K562 (cell line): ENCODE measurements around the gene LLPH. TPM values are rescaled to one million over a fixed set of nuclear protein-coding genes. Genes with fewer than 3 reads are reported as not detected.

Source experiments
- ATAC-seq: fragments of 200-7000 bp; cut with Tn5 transposase; 3 replicates; pipeline ENCODE4 v1.9.1; 2020; ENCODE audit warnings: moderate library complexity
- BruUV-seq: library from RNA; stranded (reverse); fragments of 400-500 nt; replicated peaks from 2 replicates; lab custom pipeline; 2021; lab: Mats Ljungman, UMichigan
- CTCF ChIA-PET: fragments of 300-600 bp; formaldehyde crosslinking; extraction: SDS; loops from one replicate; lab custom pipeline; 2021; ENCODE audit warnings: low intra/inter-chr PET ratio; lab: Yijun Ruan, JAX
- POLR2A ChIA-PET: fragments of 300-600, 350-650 bp; sonication (Branson Sonifier 250); formaldehyde crosslinking; extraction: SDS; loops from one replicate; lab custom pipeline; 2021; ENCODE audit warnings: antibody characterized with exemption, inconsistent platforms; lab: Yijun Ruan, JAX
- DNase-seq, 4 experiments: peaks; one replicate each; pipeline versions ENCODE4 v3.0.0 to v3.0.0-alpha.2; 2011 to 2018; ENCODE audit warnings: low spot score in 3 of 4, mixed read lengths in 3 of 4; ENCODE audit errors: extremely low read depth in 1 of 4
- FAIRE-seq: peaks from 2 replicates; lab custom pipeline; 2011; peaks lifted over from hg19 to GRCh38; lab: Jason Lieb, UNC
- H2AFZ ChIP-seq: 2 replicates; pipeline ENCODE4 v1.6.0; 2011; ENCODE audit warnings: low read depth, low read length, control low read depth, inconsistent platforms
- H3K27ac ChIP-seq: fragments of 200-600 bp; 3 replicates; pipeline ENCODE4 v1.8.0; 2011; ENCODE audit warnings: low read depth, mild to moderate bottlenecking, control low read depth, inconsistent platforms, low read length, moderate library complexity, mixed read lengths; ENCODE audit errors: extremely low read depth
- H3K27me3 ChIP-seq, 2 experiments: fragments of 300-600 bp in 1 of 2; 2 replicates in 1 of 2; 3 replicates in 1 of 2; pipeline versions ENCODE4 v1.6.0 to v1.8.0; 2011; ENCODE audit warnings: inconsistent platforms in 2 of 2, low read length in 2 of 2, mild to moderate bottlenecking in 1 of 2, mixed read lengths in 1 of 2, moderate library complexity in 1 of 2; ENCODE audit not compliant: control insufficient read depth in 2 of 2, insufficient read depth in 2 of 2
- H3K36me3 ChIP-seq: fragments of 300-600 bp; 3 replicates; pipeline ENCODE4 v1.8.0; 2011; ENCODE audit warnings: mild to moderate bottlenecking, low read length, inconsistent platforms; ENCODE audit not compliant: control insufficient read depth, insufficient read depth
- H3K4me1 ChIP-seq, 2 experiments: fragments of 200-600 bp in 1 of 2; replicated peaks in 1 of 2; 2 replicates in 1 of 2; 3 replicates in 1 of 2; pipeline versions ENCODE4 v1.5.1 to v1.8.0; 2011; ENCODE audit warnings: inconsistent platforms in 2 of 2, low read length in 2 of 2, mild to moderate bottlenecking in 1 of 2, mixed read lengths in 1 of 2, moderate library complexity in 1 of 2; ENCODE audit not compliant: control insufficient read depth in 2 of 2, insufficient read depth in 2 of 2
- H3K4me2 ChIP-seq: 2 replicates; pipeline ENCODE4 v1.6.1; 2011; ENCODE audit warnings: low read length, control low read depth, inconsistent platforms, mixed read lengths; ENCODE audit not compliant: insufficient read depth
- H3K4me3 ChIP-seq: fragments of 200-600 bp; sonication (generic), shearing (Covaris generic); 2 replicates; pipeline ENCODE4 v1.5.1; 2016; ENCODE audit warnings: control low read depth, inconsistent platforms
- H3K79me2 ChIP-seq: fragments of 200-600 bp; 3 replicates; pipeline ENCODE4 v1.8.0; 2011; ENCODE audit warnings: low read length, inconsistent platforms; ENCODE audit not compliant: control insufficient read depth, insufficient read depth
- H3K9ac ChIP-seq, 2 experiments: 2 replicates each; pipeline versions ENCODE4 v1.6.0 to v1.6.1; 2011; ENCODE audit warnings: low read depth in 2 of 2, low read length in 2 of 2, control low read depth in 1 of 2, inconsistent platforms in 1 of 2, mild to moderate bottlenecking in 1 of 2, mixed read lengths in 1 of 2; ENCODE audit not compliant: insufficient read depth in 1 of 2
- H3K9me1 ChIP-seq: one replicate; pipeline ENCODE4 v1.6.0; 2011; ENCODE audit warnings: inconsistent platforms, mild to moderate bottlenecking, low read length, moderate library complexity; ENCODE audit not compliant: control insufficient read depth, insufficient read depth
- H3K9me3 ChIP-seq: replicated peaks from 2 replicates; pipeline ENCODE4 v1.5.1; 2011; ENCODE audit warnings: low read depth, low read length, inconsistent platforms; ENCODE audit not compliant: control insufficient read depth, insufficient read depth
- H4K20me1 ChIP-seq: replicated peaks from 2 replicates; pipeline ENCODE4 v1.6.1; 2011; ENCODE audit warnings: low read length, inconsistent platforms, mixed read lengths; ENCODE audit not compliant: control insufficient read depth, insufficient read depth
- CEBPG ChIP-seq, 3 experiments: fragments of 200-800 bp in 1 of 3; sonication (Bioruptor generic) in 1 of 3; sonication (generic) in 1 of 3; formaldehyde crosslinking in 1 of 3; IDR thresholded peaks in 2 of 3; conservative IDR thresholded peaks in 1 of 3; 2 replicates each; pipeline versions ENCODE4 v1.6.1 to v1.8.0; 2016 to 2022; ENCODE audit warnings: missing compliant biosample characterization in 2 of 3, missing genetic modification characterization in 2 of 3, mild to moderate bottlenecking in 1 of 3, missing genetic modification reagents in 1 of 3
- EHMT2 ChIP-seq: fragments of 450-650 bp; IDR thresholded peaks from 2 replicates; pipeline ENCODE4 v1.6.1; 2018; ENCODE audit warnings: antibody characterized with exemption
- GABPB1 ChIP-seq: sonication (generic); formaldehyde crosslinking; IDR thresholded peaks from 2 replicates; pipeline ENCODE4 v1.8.0; 2022; ENCODE audit warnings: mild to moderate bottlenecking, missing genetic modification reagents
- IRF9 ChIP-seq: fragments of 450-650 bp; IDR thresholded peaks from 2 replicates; pipeline ENCODE4 v1.6.1; 2016; ENCODE audit warnings: missing biosample characterization, missing genetic modification characterization
- MLLT1 ChIP-seq, 2 experiments: fragments of 450-650 bp; IDR thresholded peaks; 2 replicates each; pipeline ENCODE4 v1.6.1; 2016
- POLR2AphosphoS2 ChIP-seq: IDR thresholded peaks from 2 replicates; pipeline ENCODE4 v1.6.1; 2012; ENCODE audit warnings: low read length, improper control_type of control experiment
- SETDB1 ChIP-seq: IDR thresholded peaks from one replicate; pipeline ENCODE4 v1.6.1; 2012; ENCODE audit warnings: low read length, control low read depth, inconsistent platforms
- TRIM24 ChIP-seq, 2 experiments: fragments of 450-650 bp; IDR thresholded peaks; 2 replicates each; pipeline ENCODE4 v1.6.1; 2016
- TRIM25 ChIP-seq: fragments of 450-650 bp; IDR thresholded peaks from 2 replicates; pipeline ENCODE4 v1.7.0; 2016; ENCODE audit warnings: borderline replicate concordance
- ZFP36 ChIP-seq: fragments of 150-350 bp; IDR thresholded peaks from 2 replicates; pipeline ENCODE4 v1.6.1; 2018; ENCODE audit warnings: low read length, low read depth; ENCODE audit not compliant: partially characterized antibody
- ZNF280B ChIP-seq: fragments of 250-450 bp; sonication (Bioruptor Pico); IDR thresholded peaks from 2 replicates; pipeline ENCODE4 v1.5.1; 2021; ENCODE audit warnings: mild to moderate bottlenecking
- ZNF384 ChIP-seq: IDR thresholded peaks from 2 replicates; pipeline ENCODE4 v1.6.1; 2012; ENCODE audit warnings: low read depth, low read length, improper control_type of control experiment
- ZNF395 ChIP-seq: fragments of 200-800 bp; sonication (Bioruptor generic); IDR thresholded peaks from 2 replicates; pipeline ENCODE4 v1.6.1; 2017; ENCODE audit warnings: missing genetic modification characterization, missing compliant biosample characterization
- ZNF431 ChIP-seq: sonication (generic); formaldehyde crosslinking; IDR thresholded peaks from 2 replicates; pipeline ENCODE4 v1.8.0; 2022; ENCODE audit warnings: mild to moderate bottlenecking, missing genetic modification reagents
- ZNF699 ChIP-seq: fragments of 250-450 bp; sonication (Bioruptor Pico); IDR thresholded peaks from 2 replicates; pipeline ENCODE4 v1.8.0; 2021; ENCODE audit warnings: mild to moderate bottlenecking, moderate library complexity; ENCODE audit not compliant: insufficient replicate concordance
- WGBS: fragments of 100-300 bp; shearing (Covaris generic); methylation state at CpG from one replicate; pipeline ENCODE4 v1.1.6; 2016; ENCODE audit warnings: low coverage, mixed read lengths; ENCODE audit not compliant: insufficient coverage; ENCODE audit errors: missing lambda C conversion rate; 5-methylcytosine and 5-hydroxymethylcytosine counted together
- in situ Hi-C: fragments of 300-500 bp; cut with MboI; formaldehyde crosslinking; loops from 4 replicates; pipeline ENCODE4 v1.15.0; 2018; ENCODE audit warnings: inconsistent platforms, mixed read lengths
- intact Hi-C: fragments of 100-400 bp; cut with micrococcal nuclease; formaldehyde crosslinking; loops from 2 replicates; pipeline ENCODE4 v1.14.2; 2022
- polyA plus RNA-seq, 8 experiments: library from polyadenylated mRNA; depleted of rRNA in 4 of 8; stranded (reverse) in 5 of 8; unstranded in 3 of 8; fragments of >200 nt; fragmentation: Nextera tagmentation in 2 of 8; fragmentation: Illumina TruSeq in 1 of 8; extraction: Ambion mirVana in 2 of 8; extraction: Trizol in 1 of 8; gene quantifications; 2 replicates each; pipeline versions ENCODE4 v1.2.1 to v1.2.3, GENCODE V29; 2011 to 2014; ENCODE audit warnings: inconsistent platforms in 1 of 8, missing spikeins in 1 of 8
- total RNA-seq, 7 experiments: library from RNA; depleted of rRNA in 6 of 7; stranded (reverse); fragments of >200 nt in 6 of 7; fragmentation: Illumina TruSeq in 2 of 7; extraction: Trizol in 2 of 7; gene quantifications; 2 replicates each; pipeline versions ENCODE4 v1.2.1 to v1.2.3, GENCODE V29; 2011 to 2021; ENCODE audit warnings: low replicate concordance in 1 of 7

The LLPH gene
- total and polyA plus RNA-seq, 9 of the 15 experiments (the other 6 are each of a cell fraction or from before 2014, with no cell fraction given) = 19.1 to 87.3 (median 59.6) TPM

- no peak for TF ChIP-seq ZNF280B
- no peak for TF ChIP-seq TRIM25
- TF ChIP-seq ZNF431 (CRISPR knock-in tag) = no peak
- no peak for TF ChIP-seq SETDB1
- TF ChIP-seq ZNF699 = no peak
These were observed 21.5 kb downstream of the LLPH start (continued) for GRCh38 chr12:66109056-66109455.

- no peaks in the 10 kb centered on the region for H3K9me3 ChIP-seq
- ChIA-PET POLR2A (interaction anchor here (1.0 kb wide), 1 partner anchor 23 kb away, joined by 4 read pairs; the partner anchor contains the start of gene LLPH), CTCF (no interaction called here)
- no peak overlapping the region for H3K4me3 ChIP-seq
- intact Hi-C loops = loop anchor here (5.0 to 10.0 kb wide), 2 partner anchors 124 to 801 kb away; no protein-coding TSS in a partner anchor
- H3K79me2 ChIP-seq = no peaks in the 10 kb centered on the region
- no peaks in the 10 kb centered on the region for H3K9me1 ChIP-seq
- no peak overlapping the region for H3K4me2 ChIP-seq
- WGBS = 18% methylated on average over 1 of the region's 1 CpG
- H3K36me3 ChIP-seq = no peaks in the 10 kb centered on the region
- H3K4me1 ChIP-seq = no peaks in the 10 kb centered on the region
- H4K20me1 ChIP-seq = no peaks in the 10 kb centered on the region
- no peak overlapping the region for H2AFZ ChIP-seq
- FAIRE-seq (no peak), ATAC-seq (no peak), DNase-seq (no peak)
- no TSS peak for BruUV-seq
- no peaks in the 10 kb centered on the region for H3K27me3 ChIP-seq
- in situ Hi-C loops = no loop called here
- H3K27ac ChIP-seq = no peak overlapping the region
- no peak overlapping the region for H3K9ac ChIP-seq
- TF ChIP-seq EHMT2 = no peak
- no peak for TF ChIP-seq ZNF384
- no peak for TF ChIP-seq ZNF395 (CRISPR knock-in tag)
- TF ChIP-seq POLR2AphosphoS2 = no peak
- TF ChIP-seq CEBPG (CRISPR knock-in tag; IDR thresholded peaks at IDR 0.05) = no peak
- TF ChIP-seq CEBPG (tag; conservative IDR thresholded peaks at IDR 0.05 in 1 of 2, IDR thresholded peaks at IDR 0.05 in 1 of 2) = no peak
- no peak for TF ChIP-seq TRIM24 (IDR thresholded peaks at IDR 0.05)
- no peak for TF ChIP-seq IRF9 (tag)
- no peak for TF ChIP-seq ZFP36
- TF ChIP-seq GABPB1 (CRISPR knock-in tag) = no peak
- TF ChIP-seq MLLT1 (IDR thresholded peaks at IDR 0.05) = no peak
These were observed 22.2 kb downstream of the LLPH start for GRCh38 chr12:66108386-66108785.
